Measurements from ENCODE around the gene ALLC.
A peak's percentile ranks its signal among the peaks of the same experiment; 100 is the strongest.

ALLC gene

GRCh38 chr2:3745920-3746319 is 87.9 kb downstream of the ALLC start:
- H3K36me3 Mint-ChIP-seq = no peaks in the 10 kb centered on the region

GRCh38 chr2:3747032-3747654 is 89.1 kb downstream of the ALLC start:
- H3K27ac Mint-ChIP-seq = no peak overlapping the region
- DNase-seq (ENCODE audit: low spot score in 2 of 2) (no peak), ATAC-seq (no peak)

More at GRCh38 chr2:3745920-3746319, 87.9 kb downstream of the ALLC start:
- Mint-ChIP-seq H3K4me3 (no peak overlapping the region), H3K4me1 (no peaks in the 10 kb centered on the region), H3K9me3 (no peaks in the 10 kb centered on the region), H3K27ac (no peak overlapping the region)
- DNase-seq (ENCODE audit: low spot score in 2 of 2) = no peak
- ATAC-seq = no peak

GRCh38 chr2:3747826-3748225 is 89.8 kb downstream of the ALLC start:
- DNase-seq (ENCODE audit: low spot score in 2 of 2) (no peak), ATAC-seq (peak; percentile 29)
- Mint-ChIP-seq H3K36me3 (no peaks in the 10 kb centered on the region), H3K4me3 (no peak overlapping the region), H3K9me3 (no peaks in the 10 kb centered on the region), H3K4me1 (no peaks in the 10 kb centered on the region), H3K27ac (no peak overlapping the region)

More at GRCh38 chr2:3747032-3747654, 89.1 kb downstream of the ALLC start:
- H3K4me1 Mint-ChIP-seq = no peaks in the 10 kb centered on the region
- no peak overlapping the region for H3K4me3 Mint-ChIP-seq
- H3K9me3 Mint-ChIP-seq = no peaks in the 10 kb centered on the region
- H3K36me3 Mint-ChIP-seq = no peaks in the 10 kb centered on the region

GRCh38 chr2:3749201-3749600 is 91.2 kb downstream of the ALLC start:
- no peaks in the 10 kb centered on the region for H3K9me3 Mint-ChIP-seq
- H3K4me3 Mint-ChIP-seq = no peak overlapping the region
- ATAC-seq = no peak
- no peaks in the 10 kb centered on the region for H3K36me3 Mint-ChIP-seq
- H3K27ac Mint-ChIP-seq = no peak overlapping the region
- DNase-seq (ENCODE audit: low spot score in 2 of 2) = no peak
- H3K4me1 Mint-ChIP-seq = no peaks in the 10 kb centered on the region

GRCh38 chr2:3751251-3751650 is 93.3 kb downstream of the ALLC start:
- Mint-ChIP-seq H3K27ac (no peak overlapping the region), H3K36me3 (no peaks in the 10 kb centered on the region), H3K4me3 (no peak overlapping the region), H3K9me3 (peaks cover 4% of the 10 kb centered on the region), H3K4me1 (no peaks in the 10 kb centered on the region)
- ATAC-seq (no peak), DNase-seq (ENCODE audit: low spot score in 2 of 2) (no peak)

- Mint-ChIP-seq H3K27ac (no peak overlapping the region), H3K36me3 (no peaks in the 10 kb centered on the region), H3K9me3 (peaks cover 4% of the 10 kb centered on the region), H3K4me1 (no peaks in the 10 kb centered on the region), H3K4me3 (no peak overlapping the region)
- no peak for DNase-seq (ENCODE audit: low spot score in 2 of 2)
- ATAC-seq = no peak
Observed at GRCh38 chr2:3751806-3752205, 93.8 kb downstream of the ALLC start.

Measured in stimulated activated effector memory CD8-positive, alpha-beta T cell treated with anti-CD3 and anti-CD28 coated beads, Interleukin-12 subunit alpha, Interleukin-12 subunit beta, amount 100 ng/mL, for 72 hours (primary cell).